A549 (cell line): Measurements from ENCODE around the gene SRGN. TPM values are rescaled to one million over a fixed set of nuclear protein-coding genes. Genes with fewer than 3 reads are reported as not detected.

Source experiments
- ATAC-seq, 2 experiments: fragments of 200-7000 bp in 1 of 2; fragments of >200 bp in 1 of 2; cut with Nextera tagmentation in 1 of 2; cut with Tn5 transposase in 1 of 2; 3 replicates each; pipeline versions ENCODE4 v1.8.0 to v1.9.1; 2018 to 2020; ENCODE audit warnings: mild to moderate bottlenecking in 1 of 2, moderate library complexity in 1 of 2
- CTCF ChIA-PET: fragments of 300-600 bp; sonication (Branson Sonifier 250); formaldehyde crosslinking; extraction: SDS; loops from one replicate; lab custom pipeline; 2021; ENCODE audit warnings: antibody characterized with exemption, inconsistent platforms; lab: Yijun Ruan, JAX
- POLR2A ChIA-PET: fragments of 350-600 bp; formaldehyde crosslinking; extraction: SDS; loops from one replicate; lab custom pipeline; 2021; ENCODE audit warnings: antibody characterized with exemption, inconsistent platforms; lab: Yijun Ruan, JAX
- DNase-seq, 2 experiments: peaks; one replicate each; pipeline versions ENCODE4 v3.0.0 to v3.0.0-alpha.2; 2011 to 2016; ENCODE audit warnings: low read depth in 1 of 2, low spot score in 1 of 2
- FAIRE-seq: peaks from 2 replicates; lab custom pipeline; 2011; peaks lifted over from hg19 to GRCh38; lab: Jason Lieb, UNC
- H3K27ac ChIP-seq, 2 experiments: fragments of >200 bp; sonication (Bioruptor Twin); formaldehyde crosslinking; 3 replicates each; pipeline ENCODE4 v1.5.1; 2016 to 2017
- H3K4me1 ChIP-seq: fragments of >200 bp; sonication (Bioruptor Twin); formaldehyde crosslinking; 3 replicates; pipeline ENCODE4 v1.6.1; 2016
- H3K4me2 ChIP-seq: fragments of >200 bp; sonication (Bioruptor Twin); formaldehyde crosslinking; 3 replicates; pipeline ENCODE4 v1.6.1; 2016
- H3K4me3 ChIP-seq: fragments of >200 bp; sonication (Bioruptor Twin); formaldehyde crosslinking; 3 replicates; pipeline ENCODE4 v1.5.1; 2016
- H3K9me3 ChIP-seq: fragments of >200 bp; sonication (Bioruptor Twin); formaldehyde crosslinking; 3 replicates; pipeline ENCODE4 v1.6.1; 2016
- BCL3 ChIP-seq: fragments of >200 bp; sonication (Bioruptor Twin); formaldehyde crosslinking; IDR thresholded peaks from 3 replicates; pipeline ENCODE4 v1.6.1; 2016
- CBX8 ChIP-seq: fragments of 200-600 bp; sonication (generic); IDR thresholded peaks from 2 replicates; pipeline ENCODE4 v1.6.1; 2016
- CTCF ChIP-seq: fragments of >200 bp; sonication (Bioruptor Twin); formaldehyde crosslinking; IDR thresholded peaks from 3 replicates; pipeline ENCODE4 v1.5.1; 2016
- E2F6 ChIP-seq: IDR thresholded peaks from 2 replicates; pipeline ENCODE4 v1.6.1; 2012; ENCODE audit warnings: low read depth, borderline replicate concordance
- HES2 ChIP-seq: fragments of >200 bp; sonication (Bioruptor Twin); formaldehyde crosslinking; IDR thresholded peaks from 2 replicates; pipeline ENCODE4 v1.6.1; 2016
- MAFK ChIP-seq: fragments of 450-650 bp; IDR thresholded peaks from 2 replicates; pipeline ENCODE4 v1.6.1; 2014; ENCODE audit not compliant: partially characterized antibody
- NFE2L2 ChIP-seq: fragments of 150-350 bp; conservative IDR thresholded peaks from 2 replicates; pipeline ENCODE4 v1.6.1; 2014; ENCODE audit warnings: low read length
- PHF8 ChIP-seq: fragments of 200-600 bp; sonication (generic); IDR thresholded peaks from 2 replicates; pipeline ENCODE4 v1.6.1; 2016; ENCODE audit warnings: low read depth, mild to moderate bottlenecking, antibody characterized with exemption, moderate library complexity, borderline replicate concordance
- POLR2AphosphoS2 ChIP-seq: conservative IDR thresholded peaks from 2 replicates; pipeline ENCODE4 v1.6.1; 2012; ENCODE audit warnings: low read length, improper control_type of control experiment, inconsistent platforms
- REST ChIP-seq: fragments of 200-600 bp; sonication (generic); IDR thresholded peaks from 2 replicates; pipeline ENCODE4 v1.6.1; 2016; ENCODE audit warnings: antibody characterized with exemption, mild to moderate bottlenecking, moderate library complexity
- RFX5 ChIP-seq: fragments of 450-650 bp; IDR thresholded peaks from 2 replicates; pipeline ENCODE4 v1.7.1; 2014; ENCODE audit warnings: antibody characterized with exemption, mild to moderate bottlenecking, moderate library complexity
- ZC3H11A ChIP-seq: fragments of 450-650 bp; IDR thresholded peaks from 2 replicates; pipeline ENCODE4 v1.6.1; 2014; ENCODE audit warnings: antibody characterized with exemption, mild to moderate bottlenecking
- WGBS: methylation state at CpG from one replicate; pipeline ENCODE4 v1.1.6; 2017; ENCODE audit errors: missing lambda C conversion rate; 5-methylcytosine and 5-hydroxymethylcytosine counted together
- polyA plus RNA-seq, 4 experiments: library from polyadenylated mRNA; depleted of rRNA in 3 of 4; stranded (reverse); fragments of >200 nt; fragmentation: RNase III in 1 of 4; extraction: RNeasy Plus Mini Kit Qiagen cat#74134 plus additional on column Dnase treatment in 1 of 4; gene quantifications; 2 replicates in 3 of 4; 3 replicates in 1 of 4; pipeline ENCODE4 v1.2.3, GENCODE V29; 2011 to 2017

The SRGN gene
- polyA plus RNA-seq, 2 of the 4 experiments (the other 2 are of a cell fraction): 51.9 to 88.7 TPM

- TF ChIP-seq REST (no peak), RFX5 (no peak), MAFK (no peak)
- TF ChIP-seq, all 56 proteins: peak for 0
Observed at GRCh38 chr10:69073736-69074364, 14.1 kb upstream of the SRGN start (continued).

GRCh38 chr10:69074532-69074931 lies 13.4 kb upstream of the SRGN start:
- no peak for DNase-seq
- CTCF ChIA-PET: interaction anchor here (0.6 to 2.4 kb wide), 3 partner anchors 9 to 70 kb away, joined by 3 to 9 read pairs (median 3); no protein-coding TSS in a partner anchor

GRCh38 chr10:69075431-69075830 lies 12.5 kb upstream of the SRGN start:
- Histone ChIP-seq H3K27ac (no peak overlapping the region), H3K9me3 (no peaks in the 10 kb centered on the region), H3K4me1 (no peaks in the 10 kb centered on the region), H3K4me3 (no peak overlapping the region), H3K4me2 (no peak overlapping the region)
- no peak for TF ChIP-seq CTCF
- TF ChIP-seq BCL3: no peak
- no peak for TF ChIP-seq PHF8
- no peak for TF ChIP-seq MAFK
- no peak for TF ChIP-seq HES2
- DNase-seq: no peak
- POLR2A ChIA-PET: interaction anchor here (0.6 kb wide), 1 partner anchor 12 kb away, joined by 7 read pairs; no protein-coding TSS in a partner anchor
- no peak for FAIRE-seq
- WGBS: 64% methylated on average over 4 of the region's 4 CpGs
- ATAC-seq: no peak
- CTCF ChIA-PET: interaction anchor here (2.3 to 2.4 kb wide), 2 partner anchors 10 to 18 kb away, joined by 5 to 9 read pairs; no protein-coding TSS in a partner anchor

More at GRCh38 chr10:69074532-69074931, 13.4 kb upstream of the SRGN start:
- WGBS: 78% methylated on average over 4 of the region's 4 CpGs
- no peak for TF ChIP-seq E2F6
- no peak for TF ChIP-seq CBX8
- TF ChIP-seq RFX5: no peak
- H3K9me3 ChIP-seq: no peaks in the 10 kb centered on the region
- no peak overlapping the region for H3K27ac ChIP-seq
- H3K4me2 ChIP-seq: no peak overlapping the region
- H3K4me1 ChIP-seq: no peaks in the 10 kb centered on the region
- no peak overlapping the region for H3K4me3 ChIP-seq
- POLR2A ChIA-PET: no interaction called here
- FAIRE-seq: no peak
- ATAC-seq: no peak

- POLR2A ChIA-PET: no interaction called here
- H3K4me1 ChIP-seq: no peaks in the 10 kb centered on the region
- WGBS: 70% methylated on average over 2 of the region's 2 CpGs
Observed at GRCh38 chr10:69078311-69078710, 9.6 kb upstream of the SRGN start.

More at GRCh38 chr10:69078311-69078710, 9.6 kb upstream of the SRGN start:
- DNase-seq: no peak
- H3K4me3 ChIP-seq: no peak overlapping the region
- H3K27ac ChIP-seq: no peak overlapping the region
- no peak for ATAC-seq
- H3K9me3 ChIP-seq: no peaks in the 10 kb centered on the region
- TF ChIP-seq ZC3H11A (no peak), MAFK (no peak), RFX5 (no peak), POLR2AphosphoS2 (no peak), NFE2L2 (no peak)
- CTCF ChIA-PET: no interaction called here
- no peak overlapping the region for H3K4me2 ChIP-seq
- FAIRE-seq: no peak
